ENCODE data around the gene SAXO1. TPM values are rescaled to one million over a fixed set of nuclear protein-coding genes. Genes with fewer than 3 reads are reported as not detected.

Gene SAXO1
- total and polyA plus RNA-seq, 4 experiments from 2014 or later = 0.09 to 1.0 (median 0.32) TPM

DNA sequence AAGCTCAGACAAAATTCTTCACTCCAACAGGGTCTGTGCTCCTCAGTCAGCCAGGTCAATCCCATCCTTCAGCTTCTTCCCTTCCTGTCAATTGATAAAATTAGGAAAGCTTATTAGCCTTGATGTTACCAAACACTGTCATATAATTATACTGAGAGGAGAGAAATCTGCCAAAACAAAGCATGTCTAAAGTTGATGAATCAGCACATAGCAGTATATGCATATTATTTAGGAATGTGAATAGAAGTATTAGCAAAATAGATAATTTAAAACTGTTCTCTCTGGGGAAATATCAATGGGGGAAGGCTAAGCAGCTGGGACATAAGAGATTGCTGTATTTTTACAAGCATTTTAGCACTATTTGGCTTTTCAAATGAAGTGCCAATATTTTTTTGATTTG is 107.1 kb downstream of the SAXO1 start:
- H3K4me1 Mint-ChIP-seq = no peaks in the 10 kb centered on the region
- Histone ChIP-seq H3K27ac (ENCODE audit: low read depth, low read length) (no peak overlapping the region), H3K27me3 (ENCODE audit: insufficient read depth, low read length) (no peaks in the 10 kb centered on the region), H3K4me1 (ENCODE audit: insufficient read depth, low read length) (no peaks in the 10 kb centered on the region), H3K9me3 (ENCODE audit: control insufficient read depth in 1 of 2, low read length in 2 of 2) (no peaks in the 10 kb centered on the region), H3K36me3 (ENCODE audit: insufficient read depth, low read length) (no peaks in the 10 kb centered on the region), H3K4me3 (ENCODE audit: low read length in 2 of 2) (no peak overlapping the region)
- no peak overlapping the region for H3K27ac Mint-ChIP-seq
- intact Hi-C loops (cut with micrococcal nuclease) = no loop called here
- CTCF ChIA-PET (ENCODE audit: partially characterized antibody) = no interaction called here
- no peaks in the 10 kb centered on the region for H3K27me3 Mint-ChIP-seq
- POLR2A ChIA-PET (ENCODE audit: partially characterized antibody) = no interaction called here
- no peaks in the 10 kb centered on the region for H3K9me3 Mint-ChIP-seq
- no peak overlapping the region for H3K4me3 Mint-ChIP-seq
- no peak for DNase-seq
- H3K36me3 Mint-ChIP-seq = no peaks in the 10 kb centered on the region

DNA sequence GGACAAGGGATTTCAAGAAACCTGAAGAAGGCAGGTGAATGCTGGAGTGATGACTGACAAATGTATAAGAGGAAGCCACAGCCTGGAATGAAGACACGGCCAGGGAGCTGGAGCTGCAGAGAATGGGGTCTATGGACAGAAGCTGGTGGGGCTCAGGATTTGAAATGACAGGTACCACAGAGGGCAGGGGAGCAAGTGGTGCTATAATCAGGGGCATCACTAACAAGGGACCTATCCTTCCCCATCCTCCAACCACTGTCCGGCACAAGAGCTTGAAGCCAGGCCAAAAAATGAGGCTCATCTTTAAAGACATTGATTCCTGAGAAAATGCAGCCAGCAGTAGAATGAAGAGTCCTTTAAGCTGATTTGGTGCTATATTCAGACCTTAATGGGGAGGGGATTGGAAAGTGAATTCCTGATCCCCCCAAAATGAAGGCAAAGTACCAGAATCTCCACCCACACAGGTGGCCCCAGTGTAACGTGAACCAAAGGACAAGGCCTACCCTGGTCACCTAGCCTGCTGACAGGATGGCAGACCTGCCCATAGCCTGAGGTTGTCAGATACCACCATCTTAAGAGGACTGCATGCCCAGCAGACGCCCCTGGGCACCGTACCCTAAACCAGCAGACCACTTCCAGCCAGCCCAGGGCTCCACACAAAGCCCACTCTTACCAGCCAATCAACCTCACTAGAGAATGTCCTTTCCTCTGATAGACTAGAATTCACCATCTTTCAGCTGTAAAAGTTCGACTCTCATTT is 109.2 kb downstream of the SAXO1 start:
- intact Hi-C loops (cut with micrococcal nuclease) = no loop called here

GRCh38 chr9:18923167-18923566 is 109.8 kb downstream of the SAXO1 start:
- Histone ChIP-seq H3K4me3 (ENCODE audit: low read length in 2 of 2) (no peak overlapping the region), H3K9me3 (ENCODE audit: control insufficient read depth in 1 of 2, low read length in 2 of 2) (no peaks in the 10 kb centered on the region), H3K27ac (ENCODE audit: low read depth, low read length) (no peak overlapping the region), H3K27me3 (ENCODE audit: insufficient read depth, low read length) (no peaks in the 10 kb centered on the region), H3K36me3 (ENCODE audit: insufficient read depth, low read length) (no peaks in the 10 kb centered on the region), H3K4me1 (ENCODE audit: insufficient read depth, low read length) (no peaks in the 10 kb centered on the region)
- H3K4me3 Mint-ChIP-seq = no peak overlapping the region
- H3K27me3 Mint-ChIP-seq = peaks cover 0 to 1% of the 10 kb centered on the region in 2 donors
- no peaks in the 10 kb centered on the region for H3K9me3 Mint-ChIP-seq
- CTCF ChIA-PET (ENCODE audit: partially characterized antibody) = no interaction called here
- H3K27ac Mint-ChIP-seq = no peak overlapping the region
- H3K36me3 Mint-ChIP-seq = no peaks in the 10 kb centered on the region
- no peaks in the 10 kb centered on the region for H3K4me1 Mint-ChIP-seq
- no peak for DNase-seq
- POLR2A ChIA-PET (ENCODE audit: partially characterized antibody) = no interaction called here
- intact Hi-C loops (cut with micrococcal nuclease) = no loop called here

More for the DNA sequence above, 109.2 kb downstream of the SAXO1 start:
- H3K4me3 Mint-ChIP-seq = no peak overlapping the region
- ChIA-PET POLR2A (ENCODE audit: partially characterized antibody) (no interaction called here), CTCF (ENCODE audit: partially characterized antibody) (no interaction called here)
- H3K27me3 Mint-ChIP-seq = peaks cover 0 to 1% of the 10 kb centered on the region in 2 donors
- Histone ChIP-seq H3K9me3 (ENCODE audit: control insufficient read depth in 1 of 2, low read length in 2 of 2) (no peaks in the 10 kb centered on the region), H3K27me3 (ENCODE audit: insufficient read depth, low read length) (no peaks in the 10 kb centered on the region), H3K4me1 (ENCODE audit: insufficient read depth, low read length) (no peaks in the 10 kb centered on the region), H3K4me3 (ENCODE audit: low read length in 2 of 2) (no peak overlapping the region), H3K36me3 (ENCODE audit: insufficient read depth, low read length) (no peaks in the 10 kb centered on the region), H3K27ac (ENCODE audit: low read depth, low read length) (no peak overlapping the region)
- H3K27ac Mint-ChIP-seq = no peak overlapping the region
- DNase-seq = no peak
- no peaks in the 10 kb centered on the region for H3K36me3 Mint-ChIP-seq
- H3K9me3 Mint-ChIP-seq = no peaks in the 10 kb centered on the region
- H3K4me1 Mint-ChIP-seq = no peaks in the 10 kb centered on the region

DNA sequence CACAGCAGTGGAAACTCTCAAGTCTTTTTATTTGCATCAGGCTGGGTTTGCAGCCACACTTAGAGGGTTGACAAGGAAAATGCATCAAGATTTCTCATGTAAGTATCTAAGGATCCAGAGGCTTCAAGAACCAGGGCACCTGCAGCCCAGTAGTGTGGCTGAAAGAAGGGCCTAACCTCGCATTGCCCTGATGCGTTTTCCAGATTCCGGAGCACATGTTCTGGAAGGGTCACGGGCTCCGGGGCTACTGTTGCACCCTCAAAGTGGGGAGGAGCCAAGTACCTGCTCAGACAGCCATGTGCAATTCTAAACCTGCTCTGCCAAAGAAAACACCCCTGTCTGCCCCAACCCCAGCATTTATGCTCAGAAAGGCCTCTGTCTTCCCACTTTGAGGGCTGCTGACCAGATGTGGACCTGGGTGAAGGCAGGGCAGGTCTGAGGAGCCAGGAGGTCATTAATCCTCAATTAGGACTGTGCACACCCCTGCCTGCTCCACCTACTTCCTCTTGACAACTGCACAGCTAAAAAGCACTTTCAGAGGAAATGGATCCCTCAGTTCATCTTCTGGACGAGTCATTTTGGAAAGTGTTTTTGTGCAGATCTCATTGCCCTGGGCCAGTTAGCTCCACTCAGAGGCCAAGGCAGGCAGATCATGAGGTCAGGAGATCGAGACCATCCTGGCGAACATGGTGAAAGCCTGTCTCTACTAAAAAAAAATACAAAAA is 110.7 kb downstream of the SAXO1 start:
- intact Hi-C loops (cut with micrococcal nuclease) = no loop called here
- POLR2A ChIA-PET (ENCODE audit: partially characterized antibody) = no interaction called here
- H3K27me3 Mint-ChIP-seq = peaks cover 1 to 3% of the 10 kb centered on the region in 2 donors

GRCh38 chr9:18921366-18922075 is 111.5 kb downstream of the SAXO1 start:
- intact Hi-C loops (cut with micrococcal nuclease) = no loop called here
- Mint-ChIP-seq H3K9me3 (no peaks in the 10 kb centered on the region), H3K27ac (no peak overlapping the region), H3K4me1 (no peaks in the 10 kb centered on the region), H3K4me3 (no peak overlapping the region), H3K36me3 (no peaks in the 10 kb centered on the region), H3K27me3 (peaks cover 1 to 5% of the 10 kb centered on the region in 2 donors)
- Histone ChIP-seq H3K4me3 (ENCODE audit: low read length in 2 of 2) (no peak overlapping the region), H3K27me3 (ENCODE audit: insufficient read depth, low read length) (no peaks in the 10 kb centered on the region), H3K36me3 (ENCODE audit: insufficient read depth, low read length) (no peaks in the 10 kb centered on the region), H3K4me1 (ENCODE audit: insufficient read depth, low read length) (no peaks in the 10 kb centered on the region), H3K27ac (ENCODE audit: low read depth, low read length) (no peak overlapping the region), H3K9me3 (ENCODE audit: control insufficient read depth in 1 of 2, low read length in 2 of 2) (no peaks in the 10 kb centered on the region)
- ChIA-PET POLR2A (ENCODE audit: partially characterized antibody) (no interaction called here), CTCF (ENCODE audit: partially characterized antibody) (no interaction called here)
- DNase-seq = no peak

More for the DNA sequence above, 110.7 kb downstream of the SAXO1 start:
- Histone ChIP-seq H3K9me3 (ENCODE audit: control insufficient read depth in 1 of 2, low read length in 2 of 2) (no peaks in the 10 kb centered on the region), H3K27me3 (ENCODE audit: insufficient read depth, low read length) (no peaks in the 10 kb centered on the region), H3K36me3 (ENCODE audit: insufficient read depth, low read length) (no peaks in the 10 kb centered on the region), H3K4me1 (ENCODE audit: insufficient read depth, low read length) (no peaks in the 10 kb centered on the region), H3K4me3 (ENCODE audit: low read length in 2 of 2) (no peak overlapping the region), H3K27ac (ENCODE audit: low read depth, low read length) (no peak overlapping the region)
- no peak for DNase-seq
- CTCF ChIA-PET (ENCODE audit: partially characterized antibody) = no interaction called here
- H3K4me1 Mint-ChIP-seq = no peaks in the 10 kb centered on the region
- H3K9me3 Mint-ChIP-seq = no peaks in the 10 kb centered on the region
- no peak overlapping the region for H3K27ac Mint-ChIP-seq
- no peaks in the 10 kb centered on the region for H3K36me3 Mint-ChIP-seq
- no peak overlapping the region for H3K4me3 Mint-ChIP-seq

GRCh38 chr9:18920141-18921084 is 112.6 kb downstream of the SAXO1 start:
- H3K36me3 ChIP-seq (ENCODE audit: insufficient read depth, low read length) = no peaks in the 10 kb centered on the region
- H3K36me3 Mint-ChIP-seq = no peaks in the 10 kb centered on the region
- no peak overlapping the region for H3K4me3 Mint-ChIP-seq
- no peaks in the 10 kb centered on the region for H3K4me1 Mint-ChIP-seq
- intact Hi-C loops (cut with micrococcal nuclease) = no loop called here
- no peaks in the 10 kb centered on the region for H3K9me3 Mint-ChIP-seq
- no peaks in the 10 kb centered on the region for H3K4me1 ChIP-seq (ENCODE audit: insufficient read depth, low read length)
- no peak overlapping the region for H3K4me3 ChIP-seq (ENCODE audit: low read length in 2 of 2)
- H3K27me3 ChIP-seq (ENCODE audit: insufficient read depth, low read length) = no peaks in the 10 kb centered on the region
- DNase-seq = no peak
- H3K9me3 ChIP-seq (ENCODE audit: control insufficient read depth in 1 of 2, low read length in 2 of 2) = no peaks in the 10 kb centered on the region
- peaks cover 1 to 5% of the 10 kb centered on the region in 2 donors for H3K27me3 Mint-ChIP-seq
- no peak overlapping the region for H3K27ac Mint-ChIP-seq
- no peak overlapping the region for H3K27ac ChIP-seq (ENCODE audit: low read depth, low read length)
- POLR2A ChIA-PET (ENCODE audit: partially characterized antibody) = no interaction called here
- CTCF ChIA-PET (ENCODE audit: partially characterized antibody) = no interaction called here
